HG03457 (cell line): Measurements from ENCODE around the gene RPL35.

Experiments used
- ATAC-seq: cut with Tn5 transposase; IDR thresholded peaks from one replicate; pipeline ENCODE4 v1.9.1; 2021; ENCODE audit warnings: moderate number of reproducible peaks; ENCODE audit not compliant: unreplicated experiment

RPL35 gene

GRCh38 chr9:124820698-124821623, 40.8 kb downstream of the RPL35 start:
- ATAC-seq, result no peak

- no peak for ATAC-seq
Measured at GRCh38 chr9:124818431-124819281, 43.1 kb downstream of the RPL35 start.

GRCh38 chr9:124815601-124816000, 46.2 kb downstream of the RPL35 start:
- no peak for ATAC-seq

- ATAC-seq, result no peak
Measured at GRCh38 chr9:124814164-124814535, 47.6 kb downstream of the RPL35 start.

- no peak for ATAC-seq
Measured at GRCh38 chr9:124813501-124814163, 48.1 kb downstream of the RPL35 start.

- no peak for ATAC-seq
Measured at GRCh38 chr9:124813041-124813440, 48.7 kb downstream of the RPL35 start.

- ATAC-seq, result no peak
Measured at GRCh38 chr9:124812441-124812876, 49.3 kb downstream of the RPL35 start.

GRCh38 chr9:124810663-124811355, 50.9 kb downstream of the RPL35 start:
- no peak for ATAC-seq

- no peak for ATAC-seq
Measured at GRCh38 chr9:124809741-124810500, 51.8 kb downstream of the RPL35 start.

GRCh38 chr9:124809211-124809610, 52.5 kb downstream of the RPL35 start:
- ATAC-seq, result no peak

GRCh38 chr9:124808246-124808956, 53.4 kb downstream of the RPL35 start:
- no peak for ATAC-seq
